Activated naive CD4-positive, alpha-beta T cell treated with anti-CD3 and anti-CD28 coated beads, Interleukin-2, amount 50 U/mL, for 16 hours (primary cell): Measurements from ENCODE around the gene ABHD17A.
"Not testable (repeated sequence)": the region's sequence is repeated elsewhere in the genome, so short reads cannot be mapped to it uniquely, and the experiment has no call there.

Experiments
- DNase-seq: peaks from one replicate; pipeline ENCODE4 v3.0.0-alpha.2; 2020

ABHD17A gene

GRCh38 chr19:1879982-1880381 lies 5.3 kb downstream of the ABHD17A start:
- not testable (repeated sequence) for DNase-seq

- DNase-seq, result not testable (repeated sequence)
Measured at GRCh38 chr19:1878583-1878982, 6.7 kb downstream of the ABHD17A start.

GRCh38 chr19:1877280-1877660 lies 8.0 kb downstream of the ABHD17A start:
- not testable (repeated sequence) for DNase-seq

GRCh38 chr19:1876496-1877279 lies 8.6 kb downstream of the ABHD17A start:
- not testable (repeated sequence) for DNase-seq

GRCh38 chr19:1875646-1876495 lies 9.4 kb downstream of the ABHD17A start:
- DNase-seq, result peak; percentile 87

- DNase-seq, result not testable (repeated sequence)
Measured at GRCh38 chr19:1875265-1875645, 10.0 kb downstream of the ABHD17A start.

GRCh38 chr19:1874554-1875185 lies 10.6 kb downstream of the ABHD17A start:
- DNase-seq, result no peak

- no peak for DNase-seq
Measured at GRCh38 chr19:1873524-1874473, 11.5 kb downstream of the ABHD17A start.

GRCh38 chr19:1872807-1873523 lies 12.3 kb downstream of the ABHD17A start:
- no peak for DNase-seq

- no peak for DNase-seq
Measured at GRCh38 chr19:1871630-1872029, 13.7 kb downstream of the ABHD17A start.

GRCh38 chr19:1871140-1871597 lies 14.1 kb downstream of the ABHD17A start:
- DNase-seq, result no peak

GRCh38 chr19:1868971-1869370 lies 16.3 kb downstream of the ABHD17A start:
- no peak for DNase-seq

- no peak for DNase-seq
Measured at GRCh38 chr19:1867349-1867724, 18.0 kb downstream of the ABHD17A start.

GRCh38 chr19:1866693-1867348 lies 18.5 kb downstream of the ABHD17A start:
- DNase-seq, result no peak

- DNase-seq, result no peak
Measured at GRCh38 chr19:1865172-1866010, 19.9 kb downstream of the ABHD17A start.

GRCh38 chr19:1864480-1865171 lies 20.7 kb downstream of the ABHD17A start:
- DNase-seq, result peak; percentile 65

GRCh38 chr19:1863638-1864479 lies 21.4 kb downstream of the ABHD17A start:
- peak; percentile 96 for DNase-seq

- no peak for DNase-seq
Measured at GRCh38 chr19:1863328-1863637, 22.0 kb downstream of the ABHD17A start, which contains the start of gene KLF16. TSS of gene KLF16 (minus strand) at chr19:1863579. CDS start at chr19:1863497, 82 bp downstream.
